Muscle of arm (tissue), 14 donors: ENCODE data around the gene PTCRA. TPM values are rescaled to one million over a fixed set of nuclear protein-coding genes. Genes with fewer than 3 reads are reported as not detected.
"Not testable (repeated sequence)": the region's sequence is repeated elsewhere in the genome, so short reads cannot be mapped to it uniquely, and the experiment has no call there.

Source experiments
- DNase-seq: peaks from one replicate; pipeline ENCODE4 v3.0.0-alpha.2; 2013
- long read RNA-seq, 11 donors: transcript quantifications; one replicate each; lab custom pipeline, GENCODE V29; 2026
- polyA plus RNA-seq, 12 donors: library from polyadenylated mRNA; unstranded; fragments of 120-200 nt; gene quantifications; one replicate each; pipeline ENCODE4 v1.2.1, GENCODE V29; 2013; ENCODE audit not compliant: insufficient read length in 12 of 12

PTCRA gene, protein sequence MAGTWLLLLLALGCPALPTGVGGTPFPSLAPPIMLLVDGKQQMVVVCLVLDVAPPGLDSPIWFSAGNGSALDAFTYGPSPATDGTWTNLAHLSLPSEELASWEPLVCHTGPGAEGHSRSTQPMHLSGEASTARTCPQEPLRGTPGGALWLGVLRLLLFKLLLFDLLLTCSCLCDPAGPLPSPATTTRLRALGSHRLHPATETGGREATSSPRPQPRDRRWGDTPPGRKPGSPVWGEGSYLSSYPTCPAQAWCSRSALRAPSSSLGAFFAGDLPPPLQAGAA
- under 1 TPM in 1 of 12 donors, not detected in 11; 0.44 TPM for polyA plus RNA-seq
- long read RNA-seq, donor 1 = 0 reads
- long read RNA-seq, donor 2, partial matches to known transcripts = 0 of 1 reads
- long read RNA-seq, donor 2, other reads (novel, unspliced or antisense) = 0 of 1 reads
- long read RNA-seq, donor 3 = 0 reads
- long read RNA-seq, donor 4 = 0 reads
- long read RNA-seq, donor 5 = 0 reads
- long read RNA-seq, donor 6 = 0 reads
- long read RNA-seq, donor 7 = 0 reads
- long read RNA-seq, donor 8 = 0 reads
- long read RNA-seq, donor 9 = 0 reads
- long read RNA-seq, donor 10 = 0 reads
- long read RNA-seq, donor 11 = 0 reads

DNA sequence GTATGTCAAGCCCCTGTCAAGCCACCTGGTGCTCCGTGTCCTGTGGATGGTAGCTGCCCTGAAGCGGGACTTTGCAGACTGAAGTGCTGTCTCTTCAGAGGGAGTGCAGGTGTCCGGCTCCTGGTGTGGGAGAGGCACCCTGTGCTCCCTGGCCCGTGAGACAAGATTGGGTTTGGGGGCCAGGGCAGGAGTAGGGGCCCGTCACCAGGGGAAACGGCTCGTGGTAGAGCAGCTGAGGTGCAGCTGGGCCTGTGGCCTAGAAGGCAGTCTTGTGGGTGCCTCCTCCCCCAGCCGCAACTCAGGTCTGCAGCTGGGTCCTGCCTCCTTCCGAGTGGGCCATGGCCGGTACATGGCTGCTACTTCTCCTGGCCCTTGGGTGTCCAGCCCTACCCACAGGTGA, at the start of gene PTCRA:
Gene PTCRA (plus strand): TSS at position 322 of the 400 bp plus-strand sequence. CDS start 17 bp downstream, at position 339.
- no peak for DNase-seq

DNA sequence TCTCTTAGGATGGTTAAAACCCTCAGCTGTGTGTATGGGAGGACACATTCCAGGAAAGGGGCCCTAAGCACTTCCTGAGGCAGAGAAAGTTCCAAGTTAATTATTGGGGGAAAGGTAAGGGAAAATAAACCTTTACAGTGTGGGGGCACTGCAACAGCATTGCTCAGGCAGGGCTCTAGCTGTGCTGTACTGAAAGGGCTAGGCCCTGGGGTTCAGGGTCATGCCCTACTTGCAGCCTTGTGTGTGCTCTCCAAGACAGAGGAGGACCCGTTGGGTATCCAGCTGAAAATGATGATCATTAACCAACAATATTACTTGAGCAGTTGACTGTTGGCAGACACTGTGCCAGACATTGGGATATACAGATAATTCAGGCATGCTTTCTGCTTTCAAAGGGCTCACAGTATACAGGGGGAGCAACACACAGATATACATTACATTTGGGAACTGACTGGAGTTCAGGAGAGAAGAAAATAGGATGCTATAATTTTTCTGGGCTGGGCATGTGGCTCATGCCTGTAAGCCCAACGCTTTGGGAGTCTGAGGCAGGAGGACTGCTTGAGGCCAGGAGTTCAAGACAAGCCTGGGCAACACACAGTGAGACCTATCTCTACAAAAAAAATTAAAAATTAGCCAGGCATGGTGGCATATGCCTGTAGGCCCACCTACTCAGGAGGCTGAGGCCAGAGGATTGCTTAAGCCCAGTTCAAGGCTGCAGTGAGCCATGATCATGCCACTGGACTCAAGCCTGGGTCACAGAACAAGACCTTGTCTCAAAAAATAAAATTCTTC, 45.5 kb upstream of the PTCRA start:
- no peak for DNase-seq

DNA sequence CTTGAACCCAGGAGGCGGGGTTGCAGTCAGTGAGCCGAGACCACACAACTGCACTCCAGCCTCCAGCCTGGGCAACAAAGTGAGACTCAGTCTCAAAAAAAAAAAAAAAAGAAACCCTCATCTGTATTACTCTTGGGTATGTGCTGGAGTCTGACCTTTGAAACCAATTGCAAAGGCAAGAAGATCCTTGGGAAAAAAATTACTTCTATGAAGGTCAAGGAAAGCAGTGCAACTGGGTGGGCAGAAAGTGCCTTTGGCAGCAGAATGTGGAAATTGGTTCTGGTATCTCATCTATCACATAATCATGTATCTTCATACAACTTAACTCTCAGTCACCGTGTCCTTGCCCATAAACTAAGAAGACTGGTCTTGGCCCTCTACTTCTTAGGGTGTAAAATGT, 44.1 kb upstream of the PTCRA start:
- DNase-seq = no peak

DNA sequence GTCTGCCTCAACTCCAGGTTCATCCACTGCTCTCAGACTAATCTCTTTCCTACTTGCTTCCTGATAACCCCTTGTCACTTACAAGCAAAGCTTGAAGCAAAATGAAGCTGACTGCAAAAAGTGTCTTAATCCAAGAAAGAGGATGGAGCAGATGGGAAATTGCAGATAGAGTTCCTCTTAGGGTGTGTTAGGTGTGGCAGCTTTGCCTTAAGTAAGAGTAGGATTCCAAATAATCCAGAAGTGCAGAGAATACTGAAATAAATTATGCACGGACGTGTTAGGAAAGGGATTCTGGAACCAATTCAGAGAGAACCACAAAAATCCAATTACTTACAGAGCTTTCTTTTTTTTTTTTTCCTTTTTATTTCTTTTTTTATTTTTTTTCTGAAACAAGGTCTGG, 42.5 kb upstream of the PTCRA start:
- DNase-seq = no peak

DNA sequence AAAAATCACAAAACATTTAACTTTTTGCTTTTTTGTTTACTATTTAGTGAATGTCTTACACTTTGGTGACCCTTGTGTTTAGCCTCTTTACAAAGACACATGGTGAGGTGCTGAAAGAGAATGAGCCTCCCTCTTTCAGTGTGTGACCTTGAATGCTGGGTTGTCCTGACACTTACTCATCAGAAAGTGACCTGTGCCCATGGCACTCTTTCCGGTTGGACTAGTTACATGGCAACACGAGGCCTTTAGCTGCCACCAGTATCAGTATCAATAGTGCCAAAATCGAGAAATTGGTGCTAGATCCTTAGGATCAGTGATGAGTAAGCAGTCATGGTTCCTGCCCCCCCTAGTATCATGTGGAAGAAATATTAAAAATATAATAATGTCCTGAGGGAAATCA, 38.2 kb upstream of the PTCRA start:
- no peak for DNase-seq

DNA sequence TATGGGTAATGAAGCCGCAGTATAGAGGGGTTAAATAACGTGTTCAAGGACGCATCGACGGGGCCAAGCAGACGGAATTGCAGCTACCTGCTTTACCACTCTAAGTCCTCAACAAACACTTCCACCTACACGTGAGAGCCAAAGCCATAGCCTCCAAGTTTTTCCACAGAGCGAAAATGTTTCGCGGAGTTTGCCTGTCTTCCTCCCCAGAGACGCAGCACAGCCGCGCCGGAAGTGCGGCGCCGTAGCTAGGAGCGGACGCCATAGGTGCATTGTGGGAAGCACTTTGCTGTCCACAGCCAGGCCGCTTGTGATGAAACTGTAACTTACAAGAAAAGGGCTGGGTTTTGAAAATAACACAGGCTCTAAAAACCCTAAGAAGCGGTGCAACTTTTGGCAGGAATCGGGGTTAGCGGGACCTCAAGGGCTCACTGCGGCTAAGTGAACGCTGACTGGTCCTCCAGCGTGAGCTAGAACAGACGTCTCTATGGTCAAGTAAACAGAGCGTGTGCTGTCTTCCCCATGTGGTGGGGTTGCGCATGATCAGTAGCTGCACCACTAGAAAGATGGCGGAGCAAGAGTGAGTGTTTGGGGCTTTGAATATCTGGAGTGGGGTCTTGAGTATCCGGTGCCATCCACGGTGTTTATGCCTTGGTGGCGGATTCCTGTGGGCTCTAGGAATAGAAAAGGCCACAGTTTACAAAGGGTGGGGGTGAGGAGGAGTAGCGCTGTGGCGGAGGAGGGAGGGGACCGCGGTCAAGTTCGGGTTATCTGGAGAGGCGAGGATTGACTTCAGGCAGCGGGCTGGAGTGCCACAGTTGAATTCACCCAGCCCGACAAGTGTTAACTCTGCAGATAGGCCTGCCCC, 36.2 kb upstream of the PTCRA start, which contains the start of gene RPL7L1:
Gene RPL7L1 (plus strand): TSS at position 245 of the 868 bp plus-strand sequence. CDS start 295 bp downstream, at position 540.
- DNase-seq = peak; percentile 91

DNA sequence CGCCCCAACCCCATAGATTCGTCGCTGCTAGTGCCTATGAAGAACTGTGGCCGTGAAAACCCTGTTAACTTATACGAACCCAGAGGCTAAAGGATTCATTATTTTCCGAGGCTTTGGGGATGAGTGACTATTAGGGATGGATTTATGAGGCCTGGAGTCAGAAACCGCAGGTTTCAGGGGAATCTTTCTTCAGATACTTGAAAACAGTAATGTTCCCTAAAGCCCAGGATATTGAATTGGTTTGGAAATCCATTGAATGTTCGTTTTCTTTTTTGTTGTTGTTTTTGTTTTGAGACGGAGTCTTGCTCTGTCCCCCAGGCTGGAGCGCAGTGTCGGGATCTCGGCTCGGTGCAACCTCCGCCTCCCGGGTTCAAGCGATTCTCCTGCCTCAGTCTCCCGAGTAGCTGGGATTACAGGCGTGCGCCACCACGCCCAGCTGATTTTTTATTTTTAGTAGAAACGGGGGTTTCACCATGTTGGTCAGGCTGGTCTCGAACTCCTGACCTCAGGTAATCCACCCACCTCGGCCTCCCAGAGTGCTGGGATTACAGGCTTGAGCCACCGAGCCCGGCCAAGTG, 35.5 kb upstream of the PTCRA start:
- DNase-seq = not testable (repeated sequence)

DNA sequence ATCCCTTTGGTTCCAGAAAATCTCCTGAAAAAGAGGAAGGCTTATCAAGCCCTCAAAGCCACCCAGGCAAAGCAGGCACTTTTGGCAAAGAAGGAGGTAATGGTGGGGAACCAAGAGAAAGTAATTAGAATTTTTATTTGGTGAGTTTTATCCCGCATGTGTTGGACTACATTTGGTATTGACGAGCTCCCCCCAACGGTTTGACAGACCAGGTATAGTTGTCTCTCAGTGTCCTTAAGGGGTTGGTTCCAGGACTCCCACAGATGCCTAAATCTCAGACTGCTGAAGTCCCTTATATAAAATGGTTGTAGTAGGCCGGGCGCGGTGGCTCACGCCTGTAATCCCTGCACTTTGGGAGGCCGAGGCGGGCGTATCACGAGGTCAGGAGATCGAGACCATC, 35.0 kb upstream of the PTCRA start:
- not testable (repeated sequence) for DNase-seq

DNA sequence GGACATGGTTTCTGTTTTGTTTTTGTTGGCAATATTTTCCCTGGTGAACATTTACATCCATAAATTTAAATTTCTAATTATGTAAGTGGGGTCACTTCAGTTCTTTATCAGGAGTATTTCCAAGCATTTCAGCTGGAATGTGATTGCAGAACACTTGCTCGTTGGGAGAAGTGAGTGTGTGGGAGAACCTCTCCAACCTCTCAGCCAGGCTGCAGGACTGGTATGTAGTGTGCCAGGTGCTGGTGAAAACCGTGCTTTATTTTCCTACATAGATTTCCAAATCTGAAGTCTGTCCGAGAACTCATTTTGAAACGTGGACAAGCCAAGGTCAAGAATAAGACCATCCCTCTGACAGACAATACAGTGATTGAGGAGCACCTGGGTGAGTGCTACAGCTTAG, 30.2 kb upstream of the PTCRA start:
- no peak for DNase-seq

DNA sequence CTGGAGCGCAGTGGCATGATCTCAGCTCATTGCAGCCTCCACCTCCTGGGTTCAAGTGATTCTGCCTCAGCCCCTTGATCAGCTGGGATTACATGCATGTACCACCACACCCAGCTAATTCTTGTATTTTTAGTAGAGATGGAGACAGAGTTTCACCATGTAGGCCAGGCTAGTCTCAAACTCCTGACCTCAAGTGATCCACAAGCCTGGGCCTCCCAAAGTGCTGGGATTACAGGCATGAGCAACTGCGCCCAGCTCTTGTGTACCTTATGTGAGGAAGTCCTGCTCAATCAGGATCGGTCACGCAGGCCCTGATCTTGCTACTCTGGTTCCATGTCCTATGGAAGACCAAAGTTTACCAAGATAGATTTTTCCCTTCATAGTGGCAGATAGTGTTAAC, 27.7 kb upstream of the PTCRA start:
- not testable (repeated sequence) for DNase-seq

DNA sequence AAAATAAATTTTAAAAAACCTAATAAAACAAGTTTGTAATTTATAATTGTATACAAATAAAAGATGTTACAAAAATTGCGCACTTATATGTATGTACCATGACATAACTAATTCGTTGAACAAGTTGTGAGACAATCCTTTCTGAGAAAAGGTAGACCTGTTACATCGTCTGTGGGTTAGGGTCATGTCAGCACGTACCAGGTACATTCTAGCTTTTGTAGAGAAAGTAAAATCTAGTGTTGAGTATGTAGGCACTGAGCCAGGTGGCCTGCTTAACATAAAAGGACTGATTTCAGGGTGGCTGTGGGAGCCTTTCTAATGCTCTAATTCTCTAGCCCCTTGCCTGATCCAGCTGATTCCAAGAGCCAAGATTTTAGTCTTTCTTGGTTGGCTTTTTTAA, 26.0 kb upstream of the PTCRA start:
- DNase-seq = no peak

DNA sequence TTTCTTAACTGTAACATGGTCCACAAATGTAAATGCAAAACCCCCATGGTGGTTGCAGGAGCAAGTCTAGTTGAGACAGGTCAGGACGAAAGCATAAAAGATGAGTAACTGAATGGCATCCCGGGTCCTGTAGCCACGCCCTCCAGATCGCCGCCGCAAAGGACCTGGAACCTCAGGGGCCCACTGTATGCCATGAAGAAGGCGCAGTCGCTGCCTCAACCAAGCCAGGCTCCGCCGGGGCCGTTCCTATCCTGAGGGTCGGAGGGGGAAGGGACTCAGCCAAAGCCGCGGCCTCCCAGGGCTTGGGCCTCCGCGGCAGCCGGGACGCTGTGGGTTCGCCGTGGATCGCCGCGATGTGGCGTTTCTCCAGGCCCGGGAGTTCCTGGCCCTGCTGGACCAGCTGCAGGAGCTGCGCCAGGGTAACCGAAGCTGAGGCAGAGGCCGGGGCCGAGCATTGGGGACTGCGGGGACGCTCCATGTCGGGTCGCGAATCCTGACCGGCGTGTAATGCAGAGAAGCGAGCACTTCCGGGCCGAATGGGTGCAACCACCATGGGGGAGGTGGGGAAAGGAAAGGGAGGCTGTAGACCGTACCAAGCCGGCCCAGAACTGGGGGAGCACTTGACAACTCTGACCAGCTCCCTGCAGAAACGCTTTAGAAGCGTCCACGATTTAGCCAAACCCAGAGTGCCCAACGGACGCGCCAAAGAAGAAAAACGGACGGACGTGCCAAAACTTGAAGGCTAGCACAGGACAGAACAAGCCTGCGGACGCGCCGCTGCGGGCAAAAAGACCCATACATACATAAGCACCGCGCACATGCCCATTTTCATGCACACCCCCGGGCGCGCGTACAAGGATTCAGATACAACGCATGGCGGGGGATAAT, 25.3 kb upstream of the PTCRA start:
- peak; percentile 96 for DNase-seq

DNA sequence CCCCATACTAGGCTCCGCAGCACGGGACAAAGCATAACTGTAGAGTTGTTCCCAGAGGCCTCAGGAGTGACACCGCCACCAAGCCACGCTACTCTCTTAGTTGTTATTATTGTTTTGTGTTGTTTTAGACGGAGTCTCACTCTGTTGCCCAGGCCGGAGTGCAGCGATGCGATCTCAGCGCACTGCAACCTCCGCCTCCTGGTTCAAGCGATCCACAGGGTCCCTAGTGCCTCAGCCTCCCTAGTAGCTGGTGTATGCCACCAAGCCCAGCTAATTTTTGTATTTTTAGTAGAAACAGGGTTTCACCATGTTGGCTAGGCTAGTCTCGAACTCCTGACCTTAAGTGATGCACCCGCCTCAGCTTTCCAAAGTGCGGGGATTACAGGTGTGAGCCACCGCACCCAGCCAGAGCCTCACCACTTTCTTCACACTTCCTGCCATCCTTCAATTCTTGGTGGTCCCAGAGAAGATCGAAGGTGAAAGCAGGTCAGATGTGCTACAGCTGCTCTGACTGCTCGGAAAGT, 24.6 kb upstream of the PTCRA start:
- no peak for DNase-seq

DNA sequence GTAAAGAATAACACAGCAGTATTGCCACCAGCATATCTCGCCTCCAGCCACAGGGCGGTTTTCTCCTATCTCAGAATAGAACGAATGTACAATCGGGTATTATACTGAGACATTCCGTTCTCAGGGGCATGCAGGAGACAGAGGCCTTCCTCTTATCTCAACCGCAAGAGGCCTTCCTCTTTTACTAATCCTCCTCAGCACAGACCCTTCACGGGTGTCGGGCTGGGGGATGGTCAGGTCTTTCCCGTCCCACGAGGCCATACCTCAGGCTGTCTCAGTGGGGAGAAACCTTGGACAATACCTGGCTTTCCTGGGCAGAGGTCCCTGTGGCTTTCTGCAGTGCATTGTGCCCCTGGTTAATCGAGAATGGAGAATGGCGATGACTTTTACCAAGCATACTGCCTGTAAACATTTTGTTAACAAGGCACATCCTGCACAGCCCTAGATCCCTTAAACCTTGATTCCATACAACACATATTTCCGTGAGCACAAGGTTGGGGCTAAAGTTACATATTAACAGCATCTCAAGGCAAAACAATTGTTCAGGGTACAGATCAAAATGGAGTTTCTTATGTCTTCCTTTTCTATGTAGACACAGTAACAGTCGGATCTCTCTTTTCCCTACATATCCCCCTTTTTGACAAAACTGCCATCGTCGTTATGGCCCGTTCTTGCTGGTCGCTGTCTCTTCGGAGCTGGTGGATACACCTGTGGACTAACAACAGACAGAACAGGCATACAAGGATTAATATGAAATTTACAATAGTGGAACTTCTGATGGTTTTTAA, 21.6 kb upstream of the PTCRA start:
- not testable (repeated sequence) for DNase-seq

DNA sequence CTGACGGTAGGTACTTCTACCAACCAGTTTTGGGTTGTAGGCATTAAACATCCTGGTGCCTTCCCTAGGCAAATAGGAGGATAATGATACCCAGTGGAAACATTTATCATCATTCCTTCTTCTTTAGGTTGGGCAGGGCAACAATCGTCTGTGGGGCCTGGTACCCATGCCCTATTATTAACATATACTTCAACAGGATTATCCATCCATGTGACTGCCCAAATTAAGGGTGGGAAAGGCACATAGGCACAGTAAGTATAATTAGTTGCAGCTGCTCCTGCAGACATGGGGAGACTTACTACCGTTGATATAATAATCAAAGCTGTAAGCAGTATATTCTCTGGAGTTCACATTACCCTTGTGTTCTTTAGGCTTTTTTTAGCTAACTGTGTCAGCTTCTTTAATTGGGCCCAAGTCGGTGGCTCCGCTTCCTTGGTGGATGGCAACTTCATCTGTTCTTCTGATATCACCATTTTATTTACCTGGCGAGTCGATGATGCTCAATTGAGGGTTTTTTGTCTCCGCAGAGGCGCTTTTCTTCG, 19.6 kb upstream of the PTCRA start:
- DNase-seq = no peak

DNA sequence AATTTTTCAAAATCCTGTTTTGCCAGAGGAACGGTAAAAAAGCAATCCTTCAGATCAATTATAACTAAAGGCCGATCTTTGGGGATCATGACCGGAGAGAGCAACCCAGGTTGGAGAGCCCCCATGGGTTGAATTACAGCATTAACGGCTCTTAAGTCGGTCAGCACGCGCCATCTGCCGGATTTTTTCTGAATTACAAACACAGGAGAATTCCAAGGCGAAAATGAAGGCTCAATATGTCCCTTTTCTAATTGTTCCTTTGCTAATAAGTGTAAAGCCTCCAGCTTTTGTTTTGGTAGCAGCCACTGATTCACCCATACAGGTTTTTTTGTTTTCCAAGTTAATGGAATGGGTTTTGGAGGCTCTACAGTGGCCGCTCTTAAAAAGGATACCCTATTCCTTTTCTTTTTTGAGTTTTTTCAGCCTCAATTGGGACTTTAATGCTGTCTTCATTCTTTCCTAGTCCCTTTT, 16.9 kb upstream of the PTCRA start:
- DNase-seq = peak; percentile 59

DNA sequence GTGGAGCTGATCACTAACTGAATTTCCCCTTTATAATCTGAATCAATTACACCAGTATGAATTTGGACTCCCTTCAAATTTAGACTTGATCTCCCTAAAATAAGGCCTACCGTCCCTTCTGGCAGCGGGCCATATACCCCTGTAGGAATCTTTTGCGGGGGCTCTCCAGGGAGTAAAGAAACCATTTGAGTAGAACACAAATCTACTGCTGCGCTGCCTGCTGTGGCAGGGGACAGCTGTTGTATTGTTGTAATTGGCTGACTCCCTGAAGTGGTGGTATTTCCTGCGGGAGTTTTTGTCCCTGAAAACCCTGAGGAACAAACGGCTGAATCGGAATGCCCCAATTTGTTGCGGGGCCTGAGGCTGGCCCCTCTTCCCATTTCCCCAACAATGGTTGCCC, 16.0 kb upstream of the PTCRA start:
- DNase-seq = no peak

DNA sequence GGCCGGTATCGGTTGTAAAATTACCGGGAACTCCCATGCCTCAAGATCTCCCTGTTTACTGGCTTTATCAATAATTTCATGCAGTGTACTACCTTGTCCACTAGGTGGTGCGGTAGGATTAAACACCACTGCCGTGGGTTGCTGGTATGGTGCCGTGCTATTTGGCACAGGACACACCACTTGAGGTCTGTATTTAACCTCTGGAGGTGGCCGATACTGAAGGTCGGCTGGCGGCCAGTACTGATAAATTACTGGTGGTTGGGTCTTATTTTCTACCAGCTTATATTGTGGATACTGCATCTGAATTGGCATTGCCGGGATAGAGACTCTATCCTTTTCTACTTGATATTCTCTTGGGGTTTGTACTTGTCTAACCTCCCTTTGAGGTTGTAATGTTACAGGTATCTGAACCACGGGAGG, 14.3 kb upstream of the PTCRA start:
- DNase-seq = peak; percentile 78
